ENCODE measurements around the gene PKP1. TPM values are rescaled to one million over a fixed set of nuclear protein-coding genes. Genes with fewer than 3 reads are reported as not detected.

The PKP1 gene
- polyA plus RNA-seq, 1 donor (not counting 4 experiments of a cell fraction or from before 2014, with no cell fraction given), result 169 TPM

GRCh38 chr1:201349092-201349491 lies 65.8 kb downstream of the PKP1 start:
- no peaks in the 10 kb centered on the region for H3K27me3 ChIP-seq (ENCODE audit: control insufficient read depth, extremely low read depth, insufficient read depth, low read length)
- H3K4me1 ChIP-seq (ENCODE audit: control insufficient read depth, extremely low read depth, insufficient read depth, low read length), result peaks cover 47% of the 10 kb centered on the region
- H3K27ac ChIP-seq (ENCODE audit: control insufficient read depth, insufficient read depth, low read length), result no peak overlapping the region
- no peak overlapping the region for H3K4me2 ChIP-seq (ENCODE audit: control insufficient read depth, extremely low read depth, insufficient read depth, low read depth, low read length)
- H3K36me3 ChIP-seq (ENCODE audit: control insufficient read depth in 2 of 2, extremely low read depth in 1 of 2, insufficient read depth in 2 of 2, low read length in 2 of 2), result no peaks in the 10 kb centered on the region
- H3K79me2 ChIP-seq (ENCODE audit: control insufficient read depth, insufficient read depth, low read length), result no peaks in the 10 kb centered on the region
- DNase-seq (ENCODE audit: low read depth, low spot score) (no peak), FAIRE-seq (no peak)
- dilution Hi-C loops (cut with MboI; ENCODE audit: extremely low pct_ligation_motif_present, low sequenced_read_pairs), result no loop called here
- no peaks in the 10 kb centered on the region for H3K9me1 ChIP-seq (ENCODE audit: control insufficient read depth, extremely low read depth, insufficient read depth, low read length)
- H3K9ac ChIP-seq (ENCODE audit: control insufficient read depth, extremely low read depth, insufficient read depth, low read length), result no peak overlapping the region
- H3K4me3 ChIP-seq (ENCODE audit: control insufficient read depth in 2 of 3, extremely low read depth in 1 of 3, insufficient read depth in 2 of 3, low read depth in 1 of 3, low read length in 3 of 3), result no peak overlapping the region
- no peak overlapping the region for H2AFZ ChIP-seq (ENCODE audit: control insufficient read depth, low read length)
- H3K9me3 ChIP-seq (ENCODE audit: control insufficient read depth, low read depth, low read length), result no peaks in the 10 kb centered on the region
- no peak for TF ChIP-seq EZH2 (IDR thresholded peaks at IDR 0.05; ENCODE audit: low read length)
- TF ChIP-seq, protein P1, sequence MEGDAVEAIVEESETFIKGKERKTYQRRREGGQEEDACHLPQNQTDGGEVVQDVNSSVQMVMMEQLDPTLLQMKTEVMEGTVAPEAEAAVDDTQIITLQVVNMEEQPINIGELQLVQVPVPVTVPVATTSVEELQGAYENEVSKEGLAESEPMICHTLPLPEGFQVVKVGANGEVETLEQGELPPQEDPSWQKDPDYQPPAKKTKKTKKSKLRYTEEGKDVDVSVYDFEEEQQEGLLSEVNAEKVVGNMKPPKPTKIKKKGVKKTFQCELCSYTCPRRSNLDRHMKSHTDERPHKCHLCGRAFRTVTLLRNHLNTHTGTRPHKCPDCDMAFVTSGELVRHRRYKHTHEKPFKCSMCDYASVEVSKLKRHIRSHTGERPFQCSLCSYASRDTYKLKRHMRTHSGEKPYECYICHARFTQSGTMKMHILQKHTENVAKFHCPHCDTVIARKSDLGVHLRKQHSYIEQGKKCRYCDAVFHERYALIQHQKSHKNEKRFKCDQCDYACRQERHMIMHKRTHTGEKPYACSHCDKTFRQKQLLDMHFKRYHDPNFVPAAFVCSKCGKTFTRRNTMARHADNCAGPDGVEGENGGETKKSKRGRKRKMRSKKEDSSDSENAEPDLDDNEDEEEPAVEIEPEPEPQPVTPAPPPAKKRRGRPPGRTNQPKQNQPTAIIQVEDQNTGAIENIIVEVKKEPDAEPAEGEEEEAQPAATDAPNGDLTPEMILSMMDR (optimal IDR thresholded peaks at IDR 0.05 in 1 of 3, IDR thresholded peaks at IDR 0.05 in 1 of 3, conservative IDR thresholded peaks at IDR 0.05 in 1 of 3; ENCODE audit: extremely low read depth in 1 of 3, insufficient read depth in 2 of 3, low read length in 3 of 3), result no peak
- no peaks in the 10 kb centered on the region for H4K20me1 ChIP-seq (ENCODE audit: control insufficient read depth, extremely low read depth, insufficient read depth, low read length)

DNA sequence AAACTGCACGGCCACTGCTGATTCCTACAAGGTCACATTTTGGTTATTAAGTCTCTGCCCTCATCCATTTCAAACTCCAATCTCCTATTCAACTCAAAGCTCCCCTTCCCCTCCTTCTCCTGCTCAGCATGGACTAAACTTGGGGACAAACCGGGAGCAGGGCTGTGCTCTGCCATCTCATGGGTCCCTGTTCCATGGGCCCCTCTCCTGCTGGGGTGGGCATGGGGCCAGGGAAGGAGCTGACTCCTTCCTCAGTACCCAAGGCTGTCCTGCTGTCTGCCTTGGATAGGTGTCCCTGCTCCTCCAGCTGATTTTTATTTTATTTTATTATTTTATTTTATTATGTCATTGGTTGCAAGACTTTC lies 67.0 kb downstream of the PKP1 start:
- Histone ChIP-seq H3K9me1 (ENCODE audit: control insufficient read depth, extremely low read depth, insufficient read depth, low read length) (no peaks in the 10 kb centered on the region), H3K9me3 (ENCODE audit: control insufficient read depth, low read depth, low read length) (no peaks in the 10 kb centered on the region), H3K9ac (ENCODE audit: control insufficient read depth, extremely low read depth, insufficient read depth, low read length) (no peak overlapping the region), H3K4me1 (ENCODE audit: control insufficient read depth, extremely low read depth, insufficient read depth, low read length) (peaks cover 48% of the 10 kb centered on the region), H3K27me3 (ENCODE audit: control insufficient read depth, extremely low read depth, insufficient read depth, low read length) (no peaks in the 10 kb centered on the region), H3K4me2 (ENCODE audit: control insufficient read depth, extremely low read depth, insufficient read depth, low read depth, low read length) (no peak overlapping the region), H3K4me3 (ENCODE audit: control insufficient read depth in 2 of 3, extremely low read depth in 1 of 3, insufficient read depth in 2 of 3, low read depth in 1 of 3, low read length in 3 of 3) (no peak overlapping the region), H2AFZ (ENCODE audit: control insufficient read depth, low read length) (no peak overlapping the region), H3K36me3 (ENCODE audit: control insufficient read depth in 2 of 2, extremely low read depth in 1 of 2, insufficient read depth in 2 of 2, low read length in 2 of 2) (no peaks in the 10 kb centered on the region), H4K20me1 (ENCODE audit: control insufficient read depth, extremely low read depth, insufficient read depth, low read length) (no peaks in the 10 kb centered on the region), H3K27ac (ENCODE audit: control insufficient read depth, insufficient read depth, low read length) (no peak overlapping the region), H3K79me2 (ENCODE audit: control insufficient read depth, insufficient read depth, low read length) (no peaks in the 10 kb centered on the region)
- FAIRE-seq (no peak), DNase-seq (ENCODE audit: low read depth, low spot score) (no peak)
- dilution Hi-C loops (cut with MboI; ENCODE audit: extremely low pct_ligation_motif_present, low sequenced_read_pairs), result no loop called here
- TF ChIP-seq EZH2 (IDR thresholded peaks at IDR 0.05; ENCODE audit: low read length), result no peak
- TF ChIP-seq, protein P1 (optimal IDR thresholded peaks at IDR 0.05 in 1 of 3, IDR thresholded peaks at IDR 0.05 in 1 of 3, conservative IDR thresholded peaks at IDR 0.05 in 1 of 3; ENCODE audit: extremely low read depth in 1 of 3, insufficient read depth in 2 of 3, low read length in 3 of 3), result no peak
